NCI-H2107 (cell line): ENCODE measurements around the gene CACNA1C.

Experiments used
- DNase-seq: peaks from one replicate; lab custom pipeline; 2025; lab: John Stamatoyannopoulos, UW

Gene CACNA1C

GRCh38 chr12:2364631-2365051 is 311.9 kb downstream of the CACNA1C start:
- DNase-seq = no peak

GRCh38 chr12:2366711-2367110 is 313.9 kb downstream of the CACNA1C start:
- no peak for DNase-seq

DNA sequence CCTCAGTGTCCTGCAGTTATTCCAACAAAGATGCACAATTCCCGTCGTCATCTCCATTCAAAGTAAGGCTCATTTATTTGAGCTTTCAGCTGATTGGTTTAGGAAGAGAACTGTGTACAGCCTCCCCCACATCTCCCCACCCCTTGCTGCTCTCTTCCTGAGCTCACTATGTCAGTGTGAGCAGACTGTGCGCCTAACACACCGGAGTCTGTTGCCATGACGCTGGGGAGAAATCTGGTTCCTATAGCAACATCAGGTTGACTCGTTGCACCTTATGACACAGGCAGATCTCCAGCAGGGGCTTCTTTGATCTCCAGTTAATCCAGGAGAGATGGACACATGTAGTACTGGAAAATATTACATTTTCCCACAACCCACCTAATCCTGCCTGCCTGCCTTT is 319.4 kb downstream of the CACNA1C start:
- DNase-seq = no peak

DNA sequence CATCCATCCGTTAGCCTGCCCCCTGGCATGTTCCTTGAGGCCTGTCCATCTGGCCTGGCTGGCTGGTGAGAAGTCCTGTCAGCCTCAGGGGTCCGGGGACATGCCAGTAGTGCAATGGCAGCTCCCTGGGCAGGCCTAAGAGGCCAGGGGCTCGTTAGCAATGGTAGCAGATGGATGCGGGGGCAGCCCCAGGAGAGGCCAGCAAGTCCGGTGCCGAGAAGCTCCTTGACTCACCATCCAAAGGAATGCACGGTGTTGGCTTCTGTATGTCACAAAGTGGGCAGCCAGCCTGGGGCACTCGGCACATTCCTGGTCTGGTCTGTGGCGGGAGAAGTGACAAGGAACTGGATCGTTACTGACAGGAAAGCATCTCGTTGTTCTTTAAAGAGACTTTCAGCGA is 319.9 kb downstream of the CACNA1C start:
- DNase-seq = no peak

- no peak for DNase-seq
These were observed 320.5 kb downstream of the CACNA1C start for GRCh38 chr12:2373307-2373706.

GRCh38 chr12:2374092-2374906 is 321.5 kb downstream of the CACNA1C start:
- no peak for DNase-seq

- no peak for DNase-seq
These were observed 323.1 kb downstream of the CACNA1C start for GRCh38 chr12:2375871-2376270.

DNA sequence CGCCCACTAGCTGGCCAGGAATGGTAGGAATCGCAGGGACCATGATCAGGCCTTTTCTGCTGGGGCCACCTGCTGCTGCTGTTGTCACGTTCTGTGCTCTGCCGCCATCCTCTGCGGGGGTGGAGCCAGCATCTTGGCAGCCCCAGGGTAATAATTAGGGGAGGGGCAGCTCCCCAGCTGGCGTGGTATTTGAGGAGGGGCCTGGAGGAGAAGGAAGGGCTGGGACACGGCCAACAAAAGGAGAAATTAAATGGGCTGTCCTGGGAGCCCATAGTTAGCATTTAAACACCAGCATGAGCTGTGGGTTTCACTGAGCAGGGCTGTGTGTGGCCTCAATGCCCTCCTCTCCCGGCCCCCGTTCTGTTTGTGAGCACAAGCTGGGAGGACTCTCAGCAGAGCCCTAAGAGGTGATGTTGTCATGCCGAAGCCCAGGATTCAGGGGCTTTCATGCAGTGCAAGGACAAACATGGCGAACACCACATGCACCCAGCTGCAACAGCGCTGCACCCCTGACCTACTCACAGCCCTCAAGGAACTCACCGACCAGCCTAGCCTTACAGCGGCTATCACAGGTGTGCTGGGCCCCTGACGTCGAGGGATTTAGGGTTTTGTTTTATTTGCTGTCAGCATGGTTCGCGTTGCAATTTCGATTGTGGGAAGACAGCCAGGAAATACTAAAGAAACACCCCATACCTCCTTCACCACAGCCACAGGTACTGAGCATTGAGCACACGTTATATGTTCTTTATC is 324.3 kb downstream of the CACNA1C start:
- DNase-seq = no peak

DNA sequence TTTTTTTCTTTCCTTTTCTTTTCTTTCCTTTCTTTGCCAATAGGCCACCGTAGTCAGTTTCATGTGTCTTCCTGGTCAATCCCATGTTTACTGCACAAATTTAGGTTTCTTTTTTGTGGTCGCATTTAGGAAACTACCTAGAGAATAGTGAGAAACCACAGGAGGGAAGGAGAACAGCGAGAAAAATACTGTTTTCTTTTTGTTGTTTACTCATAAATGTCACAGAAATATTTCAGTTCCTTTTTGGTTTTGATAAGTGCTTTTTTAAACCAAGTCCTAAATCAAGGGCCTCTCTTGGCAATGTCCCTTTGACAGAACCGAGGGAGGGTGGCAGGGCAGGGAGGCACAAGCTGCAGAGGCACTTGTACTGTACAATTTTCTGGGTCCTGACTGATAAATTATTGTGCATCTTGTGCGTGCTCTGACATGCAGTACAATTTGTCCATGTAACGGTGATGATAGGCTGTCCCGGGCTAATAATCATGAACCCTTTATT is 326.1 kb downstream of the CACNA1C start:
- DNase-seq = no peak

DNA sequence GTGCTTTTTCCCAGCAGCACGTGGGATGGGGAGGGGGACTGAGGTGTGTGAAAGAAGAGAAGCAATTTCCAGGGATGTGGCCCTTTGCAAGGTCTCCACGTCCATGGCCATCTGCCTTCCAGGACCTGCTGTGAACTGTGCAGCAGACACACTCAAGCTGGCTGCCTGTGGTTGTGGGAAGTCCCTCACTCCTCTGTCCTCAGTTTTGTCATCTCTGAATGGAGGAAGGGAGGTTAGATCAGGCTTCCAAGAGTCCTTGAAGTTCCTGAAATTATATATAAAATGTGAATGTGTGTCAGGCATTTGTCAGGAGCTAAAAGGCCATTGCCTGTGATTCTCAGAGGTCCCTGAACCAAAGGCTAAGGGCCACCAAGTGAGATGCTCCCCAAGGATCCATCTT is 328.2 kb downstream of the CACNA1C start:
- DNase-seq = no peak

DNA sequence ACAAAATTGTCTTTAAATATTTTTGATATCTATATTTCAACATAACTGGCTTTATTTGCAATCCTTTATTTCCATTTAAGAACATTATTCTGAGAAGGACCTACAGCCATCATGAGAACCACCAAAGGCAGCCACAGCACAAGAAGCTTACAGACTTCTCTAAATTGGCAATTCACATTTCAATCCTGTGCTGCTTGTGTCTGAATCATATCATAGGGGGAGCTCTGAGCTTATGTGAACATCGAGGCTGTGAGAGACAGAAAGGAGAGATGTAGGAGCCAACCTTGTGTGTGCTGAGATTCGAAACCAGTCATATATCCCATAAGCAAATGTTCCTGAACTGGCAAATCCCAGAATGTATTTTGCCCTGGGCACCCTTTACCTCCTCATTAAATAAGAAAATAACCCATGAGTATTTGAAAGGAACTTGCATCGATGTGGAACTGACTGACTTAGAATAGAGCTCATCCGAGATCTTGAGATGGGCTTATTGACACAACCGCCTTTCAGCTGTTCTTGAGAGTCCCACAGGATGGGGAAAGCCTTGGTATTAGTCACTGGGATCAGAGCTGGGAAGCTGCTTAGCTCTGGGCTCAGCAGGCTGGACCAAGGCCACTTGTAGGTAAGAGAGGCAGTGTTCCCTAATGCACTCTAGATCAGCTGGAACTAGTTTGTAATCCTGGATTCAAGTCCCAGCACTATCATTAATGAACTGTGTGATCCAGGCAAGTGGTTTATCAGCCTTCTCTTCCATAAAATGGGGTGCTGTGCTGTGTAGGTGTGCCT is 329.8 kb downstream of the CACNA1C start:
- DNase-seq = no peak

DNA sequence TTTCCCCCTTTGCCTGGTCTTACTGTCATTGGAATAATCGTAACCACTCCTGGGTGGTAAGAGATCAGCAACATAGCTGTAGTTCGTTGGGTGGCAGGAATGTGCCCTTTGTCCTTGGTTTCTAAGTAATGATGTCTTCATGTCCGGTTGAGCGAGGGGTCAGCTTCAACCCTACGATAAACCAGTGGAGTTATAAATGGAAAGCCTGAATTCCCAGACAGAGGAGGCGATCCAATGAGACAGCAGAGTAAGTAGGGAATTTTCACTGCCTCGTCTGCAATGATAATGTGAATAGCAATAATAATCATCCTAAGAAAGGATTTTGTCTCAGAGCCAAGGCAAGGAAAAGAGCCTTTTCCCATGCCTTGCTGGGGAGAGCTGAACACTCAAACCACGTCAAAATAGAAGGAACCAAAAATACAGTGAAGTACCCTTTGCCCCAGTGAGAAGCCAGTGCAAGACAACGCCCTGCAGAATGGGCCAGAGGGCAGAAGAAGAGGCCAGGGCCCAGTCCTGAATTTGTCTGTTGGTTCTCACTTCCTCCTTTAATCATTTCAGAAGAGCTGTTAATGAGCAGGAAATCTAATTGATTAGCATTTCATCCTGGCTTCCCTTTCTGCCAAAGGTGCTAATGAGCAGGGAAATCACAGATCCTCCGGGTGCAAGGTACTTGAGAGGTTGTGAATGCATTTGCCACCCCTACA is 330.7 kb downstream of the CACNA1C start:
- DNase-seq = no peak

DNA sequence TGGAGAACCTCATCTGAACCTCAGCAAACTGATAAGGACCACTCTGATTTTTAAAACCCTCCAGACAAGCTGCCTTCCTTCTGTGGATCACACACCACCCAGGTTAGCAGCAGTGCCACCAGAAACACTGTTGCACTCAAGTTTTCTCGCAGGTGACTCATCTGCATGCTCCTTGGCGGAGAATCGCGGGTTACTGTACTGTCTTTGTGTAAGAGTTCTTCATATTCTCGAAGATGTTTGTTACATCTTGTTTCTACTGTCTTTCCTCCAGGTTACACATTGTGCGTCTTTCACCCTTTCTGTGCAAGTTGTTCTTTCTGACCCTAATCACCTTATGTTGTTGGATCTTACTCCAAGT is 331.2 kb downstream of the CACNA1C start:
- no peak for DNase-seq

GRCh38 chr12:2384533-2385351 is 332.0 kb downstream of the CACNA1C start:
- DNase-seq = no peak

DNA sequence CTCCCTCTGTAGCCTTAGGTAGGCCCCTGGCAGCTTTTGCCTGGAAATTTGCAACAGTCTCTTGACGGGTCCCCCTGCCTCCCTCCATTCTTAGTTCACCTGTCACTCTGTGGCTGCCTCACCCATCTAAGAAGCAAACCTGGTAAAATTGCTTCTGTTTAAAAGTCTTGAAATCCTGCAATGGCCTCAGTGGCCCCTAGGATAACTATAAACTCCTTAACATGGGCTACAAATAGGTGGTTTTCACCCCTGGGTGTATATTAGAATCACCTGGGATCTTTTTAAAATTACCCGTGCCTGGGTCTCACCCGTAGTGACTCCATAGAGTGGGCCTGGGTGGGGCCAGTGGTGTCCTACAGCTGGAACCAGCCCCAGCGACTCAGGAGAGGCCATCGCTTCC is 332.7 kb downstream of the CACNA1C start:
- DNase-seq = no peak

DNA sequence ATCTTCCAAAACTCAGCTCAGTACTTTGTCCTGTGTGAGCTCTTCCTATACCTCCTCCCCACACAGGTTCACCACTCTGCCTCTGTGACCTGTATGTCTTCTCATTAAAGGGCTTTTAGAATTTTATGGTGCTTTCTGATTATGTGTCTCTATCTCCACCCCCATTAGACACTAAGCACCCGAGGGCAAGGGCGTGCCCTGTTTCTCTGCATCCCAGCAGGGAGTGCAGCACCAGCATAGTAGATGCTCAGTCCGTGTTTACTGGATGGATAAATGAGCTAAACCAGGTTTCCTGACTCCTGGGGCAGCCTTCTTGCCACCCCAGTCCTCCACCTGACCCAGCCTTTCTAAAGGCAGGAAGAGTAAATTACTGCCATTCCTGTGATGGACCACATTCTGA is 333.8 kb downstream of the CACNA1C start:
- no peak for DNase-seq

DNA sequence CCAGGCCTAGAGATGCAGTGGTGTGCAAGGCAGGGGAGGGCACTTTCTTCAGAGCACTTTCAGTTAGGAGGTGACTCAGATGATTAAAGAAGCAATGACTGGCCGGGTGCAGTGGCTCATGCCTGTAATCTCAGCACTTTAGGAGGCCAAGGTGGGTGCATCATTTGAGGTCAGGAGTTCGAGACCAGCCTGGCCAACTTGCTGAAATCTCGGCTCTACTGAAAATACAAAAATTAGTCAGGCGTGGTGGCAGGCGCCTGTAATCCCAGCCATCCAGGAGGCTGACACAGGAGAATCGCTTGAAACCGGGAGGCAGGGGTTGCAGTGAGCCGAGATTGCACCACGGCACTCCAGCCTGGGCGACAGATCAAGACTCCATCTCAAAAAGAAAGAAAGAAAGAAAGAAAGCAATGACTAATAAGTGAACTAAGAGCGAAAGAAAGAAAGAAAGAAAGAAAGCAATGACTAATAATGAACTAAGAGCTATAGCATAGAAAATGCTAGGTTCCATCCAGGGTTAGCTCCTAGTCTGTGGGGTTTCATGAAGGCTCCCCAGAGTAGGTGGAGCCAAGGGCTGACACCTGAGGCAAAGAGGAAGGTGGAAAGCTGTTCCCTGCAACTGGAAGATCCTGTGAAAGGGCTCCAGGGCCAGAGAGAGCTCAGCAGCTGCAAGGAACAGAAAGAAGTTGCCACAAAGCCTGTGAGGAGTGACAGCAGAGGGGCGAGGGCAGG is 334.5 kb downstream of the CACNA1C start:
- DNase-seq = no peak

- DNase-seq = no peak
These were observed 336.4 kb downstream of the CACNA1C start for GRCh38 chr12:2389079-2389790.

GRCh38 chr12:2390133-2390532 is 337.3 kb downstream of the CACNA1C start:
- DNase-seq = no peak
